Measurements from ENCODE around the gene ALS2CL. TPM values are rescaled to one million over a fixed set of nuclear protein-coding genes. Genes with fewer than 3 reads are reported as not detected.
A peak's percentile ranks its signal among the peaks of the same experiment; 100 is the strongest.

ALS2CL gene
- total RNA-seq, 1 donor from 2014 or later = 21.0 TPM

DNA sequence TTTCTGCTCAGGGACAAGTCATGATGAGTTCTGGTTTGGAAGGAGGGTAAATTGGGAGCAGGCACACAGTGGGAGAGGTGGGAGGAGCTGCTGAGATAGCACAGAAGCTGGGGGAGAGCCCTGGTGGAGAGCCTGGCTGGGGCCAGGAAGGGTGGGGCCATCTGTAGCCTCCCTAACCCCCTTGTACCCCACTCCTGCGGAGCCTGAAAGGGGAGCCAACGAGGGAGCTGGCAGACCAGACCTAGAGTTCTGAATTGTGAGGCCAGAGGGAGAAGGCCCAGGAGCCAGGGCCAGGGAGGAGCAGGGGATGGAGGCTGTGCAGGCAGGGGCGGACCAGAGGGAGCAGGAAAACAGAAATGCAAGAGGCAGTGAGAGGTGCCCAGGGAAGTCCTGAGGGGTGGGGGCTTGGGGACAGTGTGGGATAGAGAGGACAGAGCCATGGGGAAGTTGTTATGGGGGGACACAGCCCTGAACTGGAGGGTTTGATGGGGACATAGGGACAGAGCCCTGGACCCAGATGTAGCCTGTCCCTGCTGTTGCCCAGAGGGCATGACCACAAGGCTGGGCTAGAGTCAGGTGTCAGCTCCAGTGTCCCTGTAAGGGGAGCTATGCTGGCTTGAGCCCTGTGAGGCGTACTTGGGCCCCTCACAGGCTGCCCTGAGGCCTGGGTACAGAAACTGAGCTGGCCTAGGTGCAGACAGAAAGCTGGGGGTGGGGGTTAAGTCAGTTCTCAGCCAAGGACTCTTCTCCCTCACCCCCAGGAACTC lies 8.9 kb upstream of the ALS2CL start:
- DNase-seq = peak; percentile 34

DNA sequence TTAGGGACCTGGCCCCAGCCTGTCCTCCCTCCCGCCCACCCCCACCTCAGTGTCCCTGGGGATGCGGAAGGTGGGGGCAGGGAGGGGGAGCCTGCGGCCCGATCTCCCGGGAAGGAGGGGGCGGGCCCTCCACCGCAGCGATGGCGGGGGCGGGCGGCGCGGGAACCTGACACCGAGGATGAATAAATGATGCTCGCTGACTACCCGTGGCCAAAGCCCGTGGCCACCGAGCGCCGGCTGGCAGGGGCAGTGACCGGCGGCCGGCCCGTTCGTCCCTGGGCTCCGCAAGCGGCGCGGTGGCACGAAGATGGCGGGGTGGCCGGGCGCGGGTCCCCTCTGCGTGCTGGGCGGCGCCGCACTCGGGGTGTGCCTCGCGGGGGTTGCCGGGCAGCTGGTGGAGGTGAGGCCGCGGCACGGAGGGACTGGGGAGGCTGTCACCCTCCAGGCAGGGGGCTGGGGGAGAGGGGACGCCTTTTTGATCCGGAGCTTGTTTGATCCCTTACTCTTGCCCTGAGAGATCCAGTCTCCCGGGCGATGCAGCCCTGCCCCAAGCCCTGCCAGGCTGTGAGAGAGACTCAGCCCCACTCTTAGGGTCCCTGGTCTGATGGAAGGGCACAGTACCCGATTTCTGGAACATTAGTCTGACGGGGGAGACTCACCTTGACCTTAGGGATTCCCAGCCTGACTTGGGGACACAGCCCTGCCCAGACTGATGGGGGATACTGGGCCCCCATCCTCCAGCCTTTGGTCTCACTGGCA lies 7.9 kb upstream of the ALS2CL start, which contains the start of gene TMIE:
TMIE (plus strand) TSS at position 212 of the 759 bp plus-strand sequence; CDS start at position 308, 96 bp downstream.
- no peak for DNase-seq

DNA sequence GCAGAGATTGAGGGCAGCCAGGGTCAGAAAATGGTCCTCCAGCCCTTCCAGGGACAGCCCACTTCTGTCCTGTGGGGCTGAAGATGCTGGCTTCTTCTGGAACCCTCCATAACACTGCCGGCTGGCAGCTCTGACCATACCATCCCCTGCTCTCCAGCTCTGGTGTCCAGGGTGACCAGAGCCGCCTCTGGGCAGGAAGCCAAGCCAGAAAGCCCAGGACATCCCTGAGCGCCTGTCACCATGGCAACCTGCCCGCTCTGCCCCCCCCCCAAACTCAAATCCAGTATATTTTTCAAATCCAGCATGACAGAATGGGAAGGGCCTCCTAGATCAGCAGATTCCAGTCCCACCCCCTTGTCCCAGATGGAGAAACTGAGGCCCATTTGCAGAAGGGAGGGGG lies 7.3 kb upstream of the ALS2CL start:
- DNase-seq = no peak

DNA sequence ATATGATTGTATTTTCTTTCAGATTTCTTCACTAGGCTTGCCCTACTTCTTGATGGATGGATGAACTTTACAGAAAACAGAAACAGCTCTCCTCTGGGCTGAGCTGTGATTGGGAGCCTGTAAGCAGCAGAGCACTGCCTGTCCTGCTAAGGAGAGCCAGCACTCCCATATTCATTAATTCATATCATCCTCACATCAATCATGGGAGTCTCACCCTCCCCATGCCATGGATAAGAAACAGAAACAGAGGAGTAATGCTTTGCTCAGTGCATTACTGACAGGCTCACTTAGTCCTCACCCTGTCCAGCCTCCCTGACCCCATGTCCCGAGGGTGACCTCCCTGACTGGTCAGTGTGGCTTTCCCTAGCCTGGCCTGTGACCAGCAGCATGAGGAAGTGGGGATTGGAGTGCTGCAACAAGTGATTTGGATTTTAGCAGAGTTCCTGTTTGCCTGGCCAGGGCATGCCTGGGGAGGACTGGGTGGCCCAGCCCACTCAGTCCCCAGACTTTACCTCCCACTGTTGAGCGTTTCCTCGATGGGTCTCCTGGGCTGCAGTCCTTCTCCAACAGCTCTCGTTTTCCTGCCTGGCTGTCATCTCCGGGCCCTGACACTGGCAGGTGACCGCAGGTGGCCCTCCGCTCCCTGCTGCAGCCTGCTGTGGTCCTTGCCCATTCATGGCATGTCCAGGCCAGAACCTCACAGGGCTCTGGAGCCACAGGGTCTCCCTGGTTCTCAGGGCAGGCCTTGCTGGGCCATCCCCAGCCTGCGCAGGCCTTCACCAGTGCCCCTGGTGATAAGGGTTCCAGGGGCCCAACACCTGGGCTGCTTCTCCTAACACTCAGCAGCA lies 6.4 kb upstream of the ALS2CL start:
- DNase-seq = no peak

DNA sequence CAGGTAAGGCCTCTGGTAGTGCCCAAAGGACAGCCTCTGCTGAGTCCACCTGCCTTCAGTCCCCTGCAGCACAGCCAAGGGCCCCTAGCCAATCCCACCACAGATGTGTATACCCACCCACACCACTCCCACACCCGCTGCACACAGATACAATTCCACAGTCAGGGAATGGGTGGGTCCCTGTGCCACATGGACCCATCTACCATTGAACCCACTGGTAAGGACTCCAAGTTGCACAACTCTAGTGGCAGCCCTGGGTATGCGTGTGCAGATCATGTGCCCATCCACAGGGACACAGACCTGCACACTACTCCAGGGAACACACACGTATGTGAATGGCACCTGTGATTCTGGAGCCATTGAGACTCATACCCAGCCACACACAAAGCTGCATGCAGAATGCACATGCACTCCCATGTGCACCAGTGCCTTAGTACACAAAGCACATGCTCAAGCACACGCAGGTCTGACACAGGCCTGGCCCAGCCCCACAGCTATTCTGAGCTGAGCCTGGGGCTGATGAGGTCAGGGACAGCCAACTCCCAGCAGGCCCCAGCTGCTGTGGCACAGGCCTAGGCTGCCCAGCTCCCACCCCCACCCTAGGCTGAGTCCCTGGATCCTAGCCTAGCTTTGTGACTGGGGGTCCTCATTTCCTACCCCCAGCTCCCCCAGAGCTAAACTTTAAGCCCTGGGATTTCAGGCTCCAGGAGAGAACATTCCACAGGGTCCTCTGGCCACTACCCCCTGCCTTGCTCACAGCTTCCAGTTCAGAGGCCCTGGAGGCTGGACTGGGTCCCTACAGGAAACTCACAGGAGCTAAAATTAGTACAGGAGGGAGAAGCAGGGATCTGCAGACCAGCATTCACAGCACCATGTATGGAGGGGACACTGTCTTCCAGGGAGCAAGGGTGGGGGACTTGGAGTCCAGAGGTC lies 2.7 kb upstream of the ALS2CL start:
- DNase-seq = peak; percentile 34

DNA sequence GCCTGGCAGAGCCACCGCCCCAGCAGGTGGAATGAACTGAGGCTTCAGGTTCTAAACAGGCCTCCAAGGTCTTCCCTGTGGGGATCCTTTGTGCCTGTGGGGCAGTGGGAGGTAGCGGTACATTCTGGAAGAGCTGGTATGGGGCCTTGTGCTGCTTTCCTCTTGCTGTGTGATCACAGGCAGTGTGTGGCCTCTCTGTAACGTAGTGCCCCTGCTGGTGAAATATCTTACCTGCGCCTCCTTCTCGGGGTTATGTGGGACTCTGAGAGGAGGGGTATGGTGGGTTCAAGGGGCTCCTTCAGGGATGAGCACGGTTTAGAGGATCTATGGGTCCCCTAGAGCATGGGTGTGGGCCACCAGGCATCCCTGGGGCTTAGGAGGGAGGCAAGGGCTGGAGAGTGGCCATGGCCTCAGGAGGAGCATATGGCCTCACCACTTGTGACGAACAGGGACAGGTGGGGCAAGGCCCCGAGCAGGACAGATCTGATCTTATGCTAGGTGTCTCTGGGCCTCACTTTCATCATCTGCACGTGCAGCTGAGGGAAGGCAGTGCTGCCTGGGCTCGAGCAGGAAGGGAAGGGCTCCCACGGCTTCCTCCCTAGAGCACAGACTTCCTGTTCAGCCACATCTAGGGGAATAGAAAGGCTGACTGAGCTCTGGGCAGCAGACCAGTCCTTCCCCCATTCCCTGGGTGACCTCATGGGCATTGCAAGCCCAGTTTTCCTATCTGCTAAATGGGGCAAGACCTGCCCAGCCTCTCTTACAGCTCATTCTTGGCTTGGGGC lies 1.9 kb upstream of the ALS2CL start:
- DNase-seq = peak; percentile 13

DNA sequence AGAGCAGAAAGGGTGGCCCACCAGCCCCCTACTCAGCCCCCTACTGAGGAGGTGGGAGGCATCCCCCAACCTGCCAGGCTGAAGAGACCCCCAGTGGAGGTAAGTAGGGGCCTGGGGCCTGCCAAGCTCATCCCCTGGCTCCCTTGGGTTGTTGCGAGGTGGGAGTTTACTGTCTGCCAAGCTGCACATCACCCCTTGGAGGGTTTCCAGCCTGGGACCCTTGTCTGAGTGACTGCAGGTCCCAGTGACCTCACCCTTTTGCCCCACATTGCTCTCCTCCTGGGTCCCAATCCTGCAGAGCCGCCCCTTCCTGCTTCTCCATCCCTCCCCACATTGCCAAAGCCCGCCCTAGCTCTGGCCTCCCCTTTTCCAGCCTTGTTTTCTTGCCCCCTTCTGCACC lies 1.0 kb upstream of the ALS2CL start:
- no peak for DNase-seq

DNA sequence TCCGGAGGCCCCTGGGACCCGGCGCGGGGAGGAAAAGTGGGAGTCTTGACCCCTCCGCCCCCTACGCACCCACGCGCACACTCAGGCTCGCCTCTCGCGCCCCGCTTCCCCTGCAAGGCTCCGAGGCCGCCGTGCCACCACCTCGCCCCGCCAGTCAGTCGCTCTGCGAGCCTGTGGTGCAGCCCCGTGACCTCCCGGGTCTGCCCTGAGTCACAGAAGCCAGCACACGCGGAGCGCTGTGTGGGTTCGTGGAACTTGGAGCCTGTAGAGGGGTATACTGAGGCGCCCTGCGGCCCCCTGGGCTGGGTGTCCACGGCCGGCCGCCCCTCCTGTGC lies 380 bp upstream of the ALS2CL start:
- no peak for DNase-seq

DNA sequence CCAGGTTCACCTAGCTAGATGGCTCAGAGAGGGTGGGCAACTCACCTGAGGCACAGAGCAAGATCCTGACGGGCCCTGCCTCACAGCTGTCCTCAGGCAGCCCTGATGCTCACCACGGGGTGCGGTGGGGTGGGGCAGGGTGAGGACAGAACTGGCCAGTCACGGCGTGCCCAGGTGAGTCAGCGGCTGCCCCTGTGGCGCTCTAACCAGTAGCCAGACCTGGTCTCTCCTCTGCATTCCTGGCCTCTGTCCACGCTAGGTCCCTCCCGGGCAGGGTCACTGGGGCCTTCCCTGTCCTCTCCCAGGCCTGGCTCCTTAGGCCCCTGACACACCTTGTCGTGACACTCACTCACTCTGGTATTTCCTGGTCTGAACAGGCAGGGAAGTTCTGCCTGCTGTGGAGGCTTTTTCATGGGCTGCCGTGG lies 901 bp downstream of the ALS2CL start:
- no peak for DNase-seq

DNA sequence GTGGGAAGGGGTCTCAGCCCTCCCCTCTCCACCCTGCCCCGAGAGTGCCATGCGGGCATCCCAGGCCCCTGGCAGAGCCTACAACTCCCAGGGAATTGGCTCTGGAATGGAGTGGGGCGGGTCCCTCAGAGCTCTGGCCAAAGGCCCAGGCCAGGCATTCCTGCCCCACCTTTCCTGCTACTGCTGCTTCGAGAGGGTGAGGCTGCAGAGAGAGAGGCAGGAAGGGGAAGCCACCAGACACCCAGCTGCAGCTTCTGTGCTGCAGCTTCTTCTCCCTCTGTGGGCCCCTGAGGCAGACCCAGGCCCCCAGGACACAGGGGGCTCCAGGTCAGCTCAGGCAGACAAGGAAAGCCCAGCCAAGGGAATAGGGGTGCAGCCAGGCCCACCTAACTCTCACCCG lies 2.7 kb downstream of the ALS2CL start:
- no peak for DNase-seq

DNA sequence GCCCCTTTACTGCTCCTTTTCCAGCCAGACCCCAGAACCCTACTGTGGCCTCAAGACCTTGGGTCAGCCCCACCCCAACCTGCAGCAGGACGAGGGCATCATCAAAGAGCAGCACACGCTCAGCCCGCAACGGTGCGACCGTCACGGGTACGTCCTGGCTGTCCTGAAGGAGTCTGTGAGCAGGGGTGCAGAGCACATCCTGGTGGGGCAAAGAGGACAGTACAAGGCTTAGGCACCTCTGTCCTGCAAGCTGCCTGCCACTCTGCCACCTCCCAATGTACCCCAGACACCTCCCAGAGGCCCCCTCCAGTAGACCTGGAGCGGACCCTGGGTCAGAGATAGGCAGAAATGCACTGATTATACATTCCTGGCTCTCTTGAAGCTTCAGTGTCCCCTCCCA lies 8.0 kb downstream of the ALS2CL start:
- no peak for DNase-seq

DNA sequence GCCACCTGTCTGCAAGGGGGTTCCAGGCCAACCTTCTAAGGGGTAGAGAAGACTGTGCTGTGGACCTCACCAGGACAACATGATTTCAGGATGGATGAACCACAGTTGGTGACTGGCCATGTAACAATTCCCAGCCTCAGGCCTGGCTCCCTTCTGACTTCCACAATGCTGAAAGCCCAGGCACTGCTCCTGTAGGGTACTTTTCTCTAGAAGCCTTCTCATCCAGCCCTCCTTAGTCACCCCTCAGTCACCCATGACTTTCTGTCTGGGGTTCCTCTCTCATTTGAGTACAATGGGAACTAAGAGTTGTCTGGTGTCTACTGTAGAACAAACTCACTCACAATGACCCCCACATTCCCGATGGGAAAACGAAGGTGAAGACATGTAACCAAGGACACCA lies 8.6 kb downstream of the ALS2CL start:
- no peak for DNase-seq

DNA sequence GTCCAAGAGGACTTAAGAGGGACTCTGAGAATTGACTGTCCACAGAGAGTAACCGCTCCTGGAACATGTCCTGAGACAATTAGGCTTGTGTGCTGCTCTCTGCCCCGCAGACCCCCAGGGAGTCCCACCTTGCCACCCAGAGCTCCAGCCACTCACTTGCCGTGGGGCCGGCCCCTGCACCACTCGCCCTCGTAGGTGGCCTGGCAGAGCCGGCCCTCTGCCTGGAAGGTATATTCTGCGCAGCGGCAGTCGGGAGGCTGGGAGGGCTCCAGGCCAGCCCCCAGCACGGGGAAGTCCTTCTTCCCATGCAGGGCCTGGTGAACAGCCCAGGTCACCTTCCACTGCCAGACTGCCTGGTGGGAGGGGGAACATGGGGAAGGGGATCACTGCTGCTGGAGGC lies 10.5 kb downstream of the ALS2CL start:
- DNase-seq = no peak

DNA sequence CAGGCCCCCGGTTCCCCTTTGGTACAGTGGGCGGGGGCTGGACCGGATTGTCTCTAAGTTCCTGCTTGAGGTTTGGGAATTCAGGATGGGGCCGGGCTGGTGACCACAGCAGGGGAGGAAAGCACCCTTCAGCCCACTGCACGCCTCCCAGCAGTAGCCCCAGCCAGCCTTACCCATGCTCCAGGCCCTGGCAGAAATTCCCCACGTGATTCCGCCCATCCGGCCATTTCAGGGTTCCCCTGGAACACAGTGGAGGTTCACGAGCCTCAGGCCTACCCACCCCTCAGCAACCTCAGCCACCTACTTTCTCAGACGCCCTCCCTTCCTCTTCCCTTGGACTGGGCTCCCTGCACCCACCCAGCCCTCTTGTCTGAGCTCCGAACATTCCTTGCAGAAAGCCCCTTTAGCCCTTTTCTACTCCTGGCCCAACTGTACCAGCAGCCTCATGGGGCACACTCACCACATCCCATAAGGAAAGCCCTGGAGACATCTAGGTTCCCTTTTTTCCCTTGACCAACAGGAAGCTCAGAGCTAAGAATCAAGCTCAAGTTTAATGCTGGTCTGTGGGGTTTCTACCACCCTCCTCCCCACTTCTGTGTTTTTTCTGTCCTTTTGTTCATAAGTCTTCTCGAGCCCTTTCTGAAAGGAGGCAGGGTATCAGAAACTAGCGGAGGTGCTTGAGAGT lies 11.5 kb downstream of the ALS2CL start:
- no peak for DNase-seq

DNA sequence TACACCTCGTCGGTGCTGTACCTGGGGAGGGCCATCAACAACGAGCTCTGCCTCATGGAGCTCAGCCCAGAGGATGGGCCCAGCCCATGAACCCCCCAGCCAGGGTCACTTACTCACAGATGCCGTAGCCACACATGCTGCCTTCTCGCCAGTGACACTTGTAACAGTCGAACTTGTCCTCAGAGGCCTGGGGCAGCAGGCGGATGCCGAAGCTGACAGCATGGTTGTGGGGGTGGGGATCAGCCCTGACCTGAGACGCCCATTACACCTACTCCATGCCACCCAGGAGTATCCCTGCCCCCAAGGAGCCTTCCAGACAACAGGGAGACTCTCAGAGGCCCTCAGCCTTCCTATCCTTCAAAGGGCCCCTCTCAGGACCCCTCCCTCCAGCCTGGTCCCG lies 12.1 kb downstream of the ALS2CL start:
- no peak for DNase-seq

DNA sequence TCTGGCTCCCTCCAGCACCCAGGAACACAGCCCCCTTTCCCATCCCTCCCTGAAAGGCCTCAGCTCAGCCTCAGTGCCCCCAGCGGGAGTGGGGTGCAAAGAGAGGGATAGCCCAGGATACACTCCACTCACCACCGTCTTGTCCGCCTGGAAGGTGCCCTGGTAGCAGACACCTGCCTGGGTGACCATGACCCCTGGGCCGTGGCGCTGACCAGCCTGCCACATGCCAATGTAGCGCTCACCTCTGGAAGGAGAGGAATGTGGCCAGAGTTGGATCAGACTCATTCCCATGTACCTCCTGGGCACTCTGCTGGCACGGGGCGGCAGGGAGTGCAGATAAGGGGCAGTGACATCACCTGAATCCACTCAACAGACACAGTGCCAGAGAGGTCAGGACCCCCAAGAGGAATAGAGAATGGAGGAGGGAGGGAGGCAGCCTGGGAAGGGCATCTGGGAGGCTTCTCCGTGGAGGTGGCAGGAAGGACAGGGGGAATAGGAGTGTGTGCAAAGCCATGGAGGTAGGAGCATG lies 13.1 kb downstream of the ALS2CL start:
- no peak for DNase-seq

DNA sequence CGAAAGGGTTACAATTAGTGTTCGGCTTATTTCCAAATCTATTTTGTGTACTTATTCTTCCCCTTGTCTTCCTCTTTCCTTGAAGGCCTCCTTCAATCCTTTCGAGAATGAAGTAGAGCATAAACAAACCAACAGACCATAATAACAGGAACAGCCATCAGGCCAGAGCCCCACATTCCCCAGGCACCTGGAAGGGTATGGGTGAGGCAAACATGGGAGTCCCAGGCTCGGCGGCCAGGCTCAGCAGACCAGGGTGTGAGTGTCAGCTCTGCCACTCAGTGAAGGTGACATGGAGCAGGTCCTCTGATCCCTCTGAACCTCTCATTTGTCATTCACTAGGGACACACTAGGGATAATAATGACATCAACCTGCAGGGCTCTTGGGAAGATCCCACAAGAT lies 13.8 kb downstream of the ALS2CL start:
- no peak for DNase-seq

DNA sequence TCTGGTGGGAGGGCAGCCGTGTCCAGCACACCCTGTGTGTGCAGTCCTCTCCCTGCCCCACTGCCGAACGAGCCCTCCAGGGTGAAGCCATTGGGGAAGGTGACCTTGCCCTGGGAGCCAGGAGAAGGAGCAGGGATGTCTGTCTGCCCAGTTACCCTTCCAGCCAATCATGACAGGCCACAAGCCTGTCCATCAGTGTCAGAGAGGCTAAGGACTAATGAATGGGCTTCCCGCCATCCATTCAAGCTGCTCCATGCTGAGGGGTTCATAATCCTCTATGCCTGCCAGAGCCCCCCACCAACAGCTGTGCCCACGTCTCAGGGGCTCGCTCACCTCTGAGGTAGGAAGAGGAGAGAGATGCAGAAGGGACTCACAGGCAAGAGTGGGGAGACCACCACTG lies 15.2 kb downstream of the ALS2CL start:
- DNase-seq = no peak

DNA sequence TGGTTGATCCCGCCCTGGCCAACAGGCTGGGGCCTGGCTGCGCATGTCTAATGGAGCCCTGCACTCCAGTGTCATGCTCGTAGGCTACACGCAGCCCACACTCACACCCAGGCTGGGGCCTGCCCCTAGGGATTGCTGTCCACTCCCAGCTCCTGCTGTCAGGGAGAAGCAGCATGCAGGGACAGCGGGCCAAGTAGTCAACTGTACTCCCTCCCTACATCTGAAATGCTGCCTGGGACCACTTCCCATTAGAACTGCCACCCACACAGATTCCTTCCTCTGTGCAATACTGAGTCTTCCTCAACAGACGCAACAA lies 16.1 kb downstream of the ALS2CL start:
- peak; percentile 21 for DNase-seq

All from skin of body (tissue), 2 donors.